NCI-H2196 treated with DMSO at 0.1 percent for 48 hours (cell line): ENCODE measurements around the gene OPN4.

Experiments
- DNase-seq: peaks from one replicate; lab custom pipeline; 2025; ENCODE audit not compliant: unreplicated experiment; lab: John Stamatoyannopoulos, UW

Gene OPN4

GRCh38 chr10:86698207-86698940, 44.0 kb downstream of the OPN4 start:
- DNase-seq = no peak

- DNase-seq = no peak
Observed at GRCh38 chr10:86699125-86699524, 44.8 kb downstream of the OPN4 start.

GRCh38 chr10:86699541-86699940, 45.2 kb downstream of the OPN4 start:
- no peak for DNase-seq

- DNase-seq = no peak
Observed at GRCh38 chr10:86699991-86700840, 45.9 kb downstream of the OPN4 start.

GRCh38 chr10:86700851-86701617, 46.7 kb downstream of the OPN4 start:
- no peak for DNase-seq

GRCh38 chr10:86703176-86703575, 48.8 kb downstream of the OPN4 start:
- no peak for DNase-seq

GRCh38 chr10:86705139-86705538, 50.8 kb downstream of the OPN4 start:
- no peak for DNase-seq

GRCh38 chr10:86705905-86706304, 51.6 kb downstream of the OPN4 start:
- no peak for DNase-seq

- no peak for DNase-seq
Observed at GRCh38 chr10:86706401-86706841, 52.1 kb downstream of the OPN4 start.

- no peak for DNase-seq
Observed at GRCh38 chr10:86706977-86707376, 52.6 kb downstream of the OPN4 start.

GRCh38 chr10:86707505-86707904, 53.2 kb downstream of the OPN4 start:
- DNase-seq = no peak

- no peak for DNase-seq
Observed at GRCh38 chr10:86708068-86708782, 53.9 kb downstream of the OPN4 start.

- DNase-seq = no peak
Observed at GRCh38 chr10:86708783-86709380, 54.5 kb downstream of the OPN4 start.

GRCh38 chr10:86709396-86710185, 55.2 kb downstream of the OPN4 start:
- DNase-seq = no peak

- DNase-seq = peak; percentile 42
Observed at GRCh38 chr10:86710987-86711512, 56.7 kb downstream of the OPN4 start.

- DNase-seq = no peak
Observed at GRCh38 chr10:86711513-86712316, 57.4 kb downstream of the OPN4 start.

- no peak for DNase-seq
Observed at GRCh38 chr10:86712317-86712707, 58.0 kb downstream of the OPN4 start.

GRCh38 chr10:86715156-86715795, 60.9 kb downstream of the OPN4 start:
- no peak for DNase-seq
